GM13976 (cell line): ENCODE measurements around the gene STIP1.

Experiments used
- DNase-seq: peaks from one replicate; pipeline ENCODE4 v3.0.0; 2012; ENCODE audit warnings: low spot score
- in situ Hi-C: fragments of 300-500 bp; cut with MboI; formaldehyde crosslinking; loops from one replicate; pipeline ENCODE4 v1.12.0; 2022; ENCODE audit warnings: low sequenced_read_pairs, mixed read lengths, inconsistent platforms; ENCODE audit not compliant: unreplicated experiment
- TF ChIP-seq, protein P1 (sequence below): IDR thresholded peaks from 2 replicates; pipeline ENCODE4 v1.5.1; 2012; ENCODE audit warnings: borderline replicate concordance, mild to moderate bottlenecking; ENCODE audit not compliant: insufficient read depth; ENCODE audit errors: extremely low read depth, missing control alignments, control extremely low read depth

The STIP1 gene

DNA sequence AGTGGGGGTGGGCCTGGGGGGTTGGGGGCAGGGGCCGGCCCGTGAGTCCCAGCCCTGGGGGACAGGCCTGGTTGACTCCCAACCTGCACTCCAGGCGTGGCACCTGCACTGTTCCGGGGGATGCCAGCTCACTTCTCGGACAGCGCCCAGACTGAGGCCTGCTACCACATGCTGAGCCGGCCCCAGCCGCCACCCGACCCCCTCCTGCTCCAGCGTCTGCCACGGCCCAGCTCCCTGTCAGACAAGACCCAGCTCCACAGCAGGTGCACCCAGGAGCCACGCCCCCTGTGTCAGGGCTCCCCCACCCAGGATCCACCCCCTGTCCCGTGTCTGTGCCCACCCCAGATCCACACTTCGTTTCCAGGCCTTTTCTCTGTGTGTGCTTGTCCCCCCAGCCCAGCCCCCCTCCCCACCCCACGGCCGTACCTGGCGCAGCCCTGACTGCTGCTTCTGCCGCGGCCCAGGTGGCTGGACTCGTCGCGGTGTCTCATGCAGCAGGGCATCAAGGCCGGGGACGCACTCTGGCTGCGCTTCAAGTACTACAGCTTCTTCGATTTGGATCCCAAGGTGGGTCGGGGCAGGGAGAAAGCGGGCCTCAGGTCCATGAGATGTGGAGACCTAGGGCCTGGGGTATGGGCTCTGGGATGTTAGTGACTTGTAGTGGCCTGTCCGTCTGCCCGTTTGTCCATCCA is 25.4 kb downstream of the STIP1 start:
- in situ Hi-C loops, result no loop called here
- TF ChIP-seq, protein P1, sequence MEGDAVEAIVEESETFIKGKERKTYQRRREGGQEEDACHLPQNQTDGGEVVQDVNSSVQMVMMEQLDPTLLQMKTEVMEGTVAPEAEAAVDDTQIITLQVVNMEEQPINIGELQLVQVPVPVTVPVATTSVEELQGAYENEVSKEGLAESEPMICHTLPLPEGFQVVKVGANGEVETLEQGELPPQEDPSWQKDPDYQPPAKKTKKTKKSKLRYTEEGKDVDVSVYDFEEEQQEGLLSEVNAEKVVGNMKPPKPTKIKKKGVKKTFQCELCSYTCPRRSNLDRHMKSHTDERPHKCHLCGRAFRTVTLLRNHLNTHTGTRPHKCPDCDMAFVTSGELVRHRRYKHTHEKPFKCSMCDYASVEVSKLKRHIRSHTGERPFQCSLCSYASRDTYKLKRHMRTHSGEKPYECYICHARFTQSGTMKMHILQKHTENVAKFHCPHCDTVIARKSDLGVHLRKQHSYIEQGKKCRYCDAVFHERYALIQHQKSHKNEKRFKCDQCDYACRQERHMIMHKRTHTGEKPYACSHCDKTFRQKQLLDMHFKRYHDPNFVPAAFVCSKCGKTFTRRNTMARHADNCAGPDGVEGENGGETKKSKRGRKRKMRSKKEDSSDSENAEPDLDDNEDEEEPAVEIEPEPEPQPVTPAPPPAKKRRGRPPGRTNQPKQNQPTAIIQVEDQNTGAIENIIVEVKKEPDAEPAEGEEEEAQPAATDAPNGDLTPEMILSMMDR, result no peak
- no peak for DNase-seq

DNA sequence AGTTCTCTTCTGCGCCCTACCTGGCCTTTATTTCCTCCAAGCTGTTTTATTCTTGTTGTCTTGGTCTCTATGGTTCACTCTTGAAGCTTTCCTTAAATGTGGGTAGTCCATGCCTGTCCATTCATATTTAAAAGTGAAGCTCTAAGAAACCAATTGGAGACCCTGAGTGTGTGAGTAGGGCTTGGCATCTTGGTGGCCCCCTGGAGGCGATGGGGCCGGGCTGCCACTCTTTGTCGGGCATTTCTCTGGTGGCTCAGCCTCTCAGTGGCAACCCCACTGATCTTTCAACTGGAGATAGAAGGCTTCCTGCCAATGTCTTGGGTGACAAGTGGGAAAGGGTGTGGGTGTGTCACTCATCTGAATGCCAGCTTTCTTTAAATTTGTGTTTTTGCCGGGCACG is 30.9 kb downstream of the STIP1 start:
- in situ Hi-C loops, result no loop called here
- TF ChIP-seq, protein P1, result no peak

GRCh38 chr11:64218628-64219353 is 32.8 kb downstream of the STIP1 start:
- TF ChIP-seq, protein P1, result no peak
- in situ Hi-C loops, result no loop called here
- DNase-seq, result no peak

More for the DNA sequence above, 30.9 kb downstream of the STIP1 start:
- DNase-seq, result no peak

- TF ChIP-seq, protein P1, result no peak
- in situ Hi-C loops, result no loop called here
- no peak for DNase-seq
Measured at GRCh38 chr11:64219354-64219684, 33.3 kb downstream of the STIP1 start.

- in situ Hi-C loops, result no loop called here
- TF ChIP-seq, protein P1, result no peak
- no peak for DNase-seq
Measured at GRCh38 chr11:64219755-64220154, 33.8 kb downstream of the STIP1 start.

GRCh38 chr11:64220271-64220670 is 34.3 kb downstream of the STIP1 start:
- TF ChIP-seq, protein P1, result no peak

More at GRCh38 chr11:64220271-64220670, 34.3 kb downstream of the STIP1 start:
- DNase-seq, result no peak
- in situ Hi-C loops, result no loop called here
